Thyroid gland (tissue), 4 donors: ENCODE data around the gene SCAPER. TPM values are rescaled to one million over a fixed set of nuclear protein-coding genes. Genes with fewer than 3 reads are reported as not detected.

Experiments used
- DNase-seq, 2 donors: peaks; one replicate each; pipeline ENCODE4 v3.0.0-alpha.2; 2019
- H3K27ac ChIP-seq, 3 donors: fragments of 200-600 bp; sonication (generic); 1 replicate in 2 of 3; 2 replicates in 1 of 3; pipeline ENCODE4 v1.5.1; 2016 to 2019; ENCODE audit warnings: mild to moderate bottlenecking in 1 of 3, moderate library complexity in 1 of 3
- H3K27me3 ChIP-seq: fragments of 200-600 bp; sonication (generic); one replicate; pipeline ENCODE4 v1.5.1; 2019
- H3K36me3 ChIP-seq, 2 donors: fragments of 200-600 bp; sonication (generic); one replicate each; pipeline ENCODE4 v1.5.1; 2016 to 2019
- H3K4me1 ChIP-seq, 2 donors: fragments of 200-600 bp; sonication (generic); one replicate each; pipeline ENCODE4 v1.5.1; 2017 to 2019
- H3K4me3 ChIP-seq, 3 donors: fragments of 200-600 bp; sonication (generic); replicated peaks in 1 of 3; 1 replicate in 2 of 3; 2 replicates in 1 of 3; pipeline ENCODE4 v1.5.1; 2016; ENCODE audit warnings: mild to moderate bottlenecking in 1 of 3
- H3K9me3 ChIP-seq: fragments of 200-600 bp; sonication (generic); one replicate; pipeline ENCODE4 v1.5.1; 2017
- CTCF ChIP-seq, 6 experiments: fragments of 200-600 bp in 3 of 6; fragments of 450-650 bp in 3 of 6; sonication (generic) in 3 of 6; IDR thresholded peaks; one replicate each; pipeline ENCODE4 v1.5.1; 2016 to 2019; ENCODE audit warnings: antibody characterized with exemption in 6 of 6, mild to moderate bottlenecking in 2 of 6, inconsistent platforms in 1 of 6, moderate library complexity in 1 of 6
- POLR2A ChIP-seq, 2 donors: fragments of 450-650 bp; IDR thresholded peaks; one replicate each; pipeline ENCODE4 v1.6.1; 2017; ENCODE audit warnings: antibody characterized with exemption in 2 of 2, mild to moderate bottlenecking in 2 of 2, moderate library complexity in 1 of 2
- WGBS, 2 donors: methylation state at CpG; one replicate each; pipeline ENCODE4 v1.1.5; 2017; 5-methylcytosine and 5-hydroxymethylcytosine counted together
- intact Hi-C: fragments of 100-400 bp; cut with DNase I; formaldehyde crosslinking; loops from one replicate; pipeline ENCODE4 v1.15.1; 2023
- total RNA-seq, 4 donors: library from RNA; depleted of rRNA; stranded (reverse); fragments of >200 nt; gene quantifications; one replicate each; pipeline ENCODE4 v1.2.3, GENCODE V29; 2016

Gene SCAPER
- total RNA-seq, 4 donors from 2014 or later = 45.2 to 90.8 (median 63.6) TPM

- Histone ChIP-seq H3K36me3 (peaks cover 11 to 15% of the 10 kb centered on the region in 2 donors), H3K4me3 (no peak overlapping the region), H3K4me1 (peaks cover 0 to 4% of the 10 kb centered on the region in 2 donors), H3K9me3 (no peaks in the 10 kb centered on the region), H3K27me3 (no peaks in the 10 kb centered on the region), H3K27ac (no peak overlapping the region)
- TF ChIP-seq CTCF (IDR thresholded peaks at IDR 0.05) = no peak
- TF ChIP-seq POLR2A (IDR thresholded peaks at IDR 0.05) = no peak
- WGBS, 2 donors = 91 to 92% methylated on average over 2 of the region's 2 CpGs
- no peak for DNase-seq
- intact Hi-C loops = no loop called here
Measured at GRCh38 chr15:76945494-76946093, 40.5 kb upstream of the SCAPER start.

GRCh38 chr15:76942331-76942730, 37.2 kb upstream of the SCAPER start:
- DNase-seq = no peak
- peaks cover 0 to 4% of the 10 kb centered on the region in 2 donors for H3K4me1 ChIP-seq
- H3K27me3 ChIP-seq = no peaks in the 10 kb centered on the region
- intact Hi-C loops = no loop called here
- no peaks in the 10 kb centered on the region for H3K9me3 ChIP-seq
- H3K36me3 ChIP-seq = peaks cover 0 to 3% of the 10 kb centered on the region in 2 donors
- TF ChIP-seq POLR2A (IDR thresholded peaks at IDR 0.05) (no peak), CTCF (IDR thresholded peaks at IDR 0.05) (no peak)
- no peak overlapping the region for H3K4me3 ChIP-seq
- no peak overlapping the region for H3K27ac ChIP-seq
- WGBS, 2 donors = 97 to 99% methylated on average over 2 of the region's 2 CpGs

GRCh38 chr15:76941636-76942035, 36.5 kb upstream of the SCAPER start:
- TF ChIP-seq CTCF (IDR thresholded peaks at IDR 0.05) (no peak), POLR2A (IDR thresholded peaks at IDR 0.05) (no peak)
- H3K9me3 ChIP-seq = no peaks in the 10 kb centered on the region
- H3K4me3 ChIP-seq = no peak overlapping the region
- H3K27ac ChIP-seq = no peak overlapping the region
- peaks cover 0 to 3% of the 10 kb centered on the region in 2 donors for H3K36me3 ChIP-seq
- 62 to 83% methylated on average over 2 of the region's 2 CpGs for WGBS, 2 donors
- DNase-seq = no peak
- no peaks in the 10 kb centered on the region for H3K27me3 ChIP-seq
- H3K4me1 ChIP-seq = peaks cover 0 to 4% of the 10 kb centered on the region in 2 donors
- intact Hi-C loops = no loop called here

- H3K27ac ChIP-seq = no peak overlapping the region
- intact Hi-C loops = no loop called here
- 0% methylated on average over 1 of the region's 1 CpG for WGBS, 2 donors
- H3K36me3 ChIP-seq = no peaks in the 10 kb centered on the region
- H3K9me3 ChIP-seq = no peaks in the 10 kb centered on the region
- peaks cover 11 to 12% of the 10 kb centered on the region in 2 donors for H3K4me1 ChIP-seq
- DNase-seq = no peak
- no peak overlapping the region for H3K4me3 ChIP-seq
- no peaks in the 10 kb centered on the region for H3K27me3 ChIP-seq
- TF ChIP-seq POLR2A (IDR thresholded peaks at IDR 0.05) (no peak), CTCF (IDR thresholded peaks at IDR 0.05) (no peak)
Measured at GRCh38 chr15:76939715-76940114, 34.6 kb upstream of the SCAPER start.

- H3K9me3 ChIP-seq = no peaks in the 10 kb centered on the region
- intact Hi-C loops = no loop called here
- peaks cover 11 to 18% of the 10 kb centered on the region in 2 donors for H3K4me1 ChIP-seq
- H3K4me3 ChIP-seq = no peak overlapping the region
- no peak overlapping the region for H3K27ac ChIP-seq
- no peaks in the 10 kb centered on the region for H3K27me3 ChIP-seq
- DNase-seq = no peak
- no peak for TF ChIP-seq POLR2A (IDR thresholded peaks at IDR 0.05)
- TF ChIP-seq CTCF (IDR thresholded peaks at IDR 0.05) = no peak
- 97 to 99% methylated on average over 5 of the region's 5 CpGs for WGBS, 2 donors
- H3K36me3 ChIP-seq = no peaks in the 10 kb centered on the region
Measured at GRCh38 chr15:76938752-76939151, 33.6 kb upstream of the SCAPER start.
